GM12874 (cell line): Measurements from ENCODE around the gene BBS2.

ENCODE experiments used
- CTCF ChIP-seq: IDR thresholded peaks from 2 replicates; pipeline ENCODE4 v1.5.1; 2011; ENCODE audit warnings: low read depth, mild to moderate bottlenecking, control low read depth, low read length, moderate library complexity; ENCODE audit not compliant: insufficient read depth

Gene BBS2

GRCh38 chr16:56451753-56452689, 67.8 kb downstream of the BBS2 start:
- TF ChIP-seq CTCF, result no peak

- no peak for TF ChIP-seq CTCF
These were observed 68.7 kb downstream of the BBS2 start, which contains the start of the genes NUDT21 and OGFOD1 for GRCh38 chr16:56450986-56451752. NUDT21 (minus strand) TSS chr16:56451332; CDS start chr16:56451202, 130 bp downstream. OGFOD1 (plus strand) TSS chr16:56451554; CDS start chr16:56451613, 59 bp downstream.

GRCh38 chr16:56450275-56450985, 69.4 kb downstream of the BBS2 start:
- TF ChIP-seq CTCF, result no peak

GRCh38 chr16:56448005-56448404, 71.8 kb downstream of the BBS2 start:
- no peak for TF ChIP-seq CTCF

- TF ChIP-seq CTCF, result no peak
These were observed 72.5 kb downstream of the BBS2 start for GRCh38 chr16:56447286-56447685.

- no peak for TF ChIP-seq CTCF
These were observed 81.8 kb downstream of the BBS2 start for GRCh38 chr16:56438038-56438437.

- TF ChIP-seq CTCF, result no peak
These were observed 83.6 kb downstream of the BBS2 start for GRCh38 chr16:56436258-56436657.
